GM15510 (cell line): ENCODE data around the gene PTTG1IP.

ENCODE experiments used
- POLR2A ChIP-seq: IDR thresholded peaks from 3 replicates; pipeline ENCODE4 v1.6.1; 2011; ENCODE audit warnings: borderline replicate concordance; ENCODE audit not compliant: insufficient read length; ENCODE audit errors: extremely low read depth

Gene PTTG1IP

DNA sequence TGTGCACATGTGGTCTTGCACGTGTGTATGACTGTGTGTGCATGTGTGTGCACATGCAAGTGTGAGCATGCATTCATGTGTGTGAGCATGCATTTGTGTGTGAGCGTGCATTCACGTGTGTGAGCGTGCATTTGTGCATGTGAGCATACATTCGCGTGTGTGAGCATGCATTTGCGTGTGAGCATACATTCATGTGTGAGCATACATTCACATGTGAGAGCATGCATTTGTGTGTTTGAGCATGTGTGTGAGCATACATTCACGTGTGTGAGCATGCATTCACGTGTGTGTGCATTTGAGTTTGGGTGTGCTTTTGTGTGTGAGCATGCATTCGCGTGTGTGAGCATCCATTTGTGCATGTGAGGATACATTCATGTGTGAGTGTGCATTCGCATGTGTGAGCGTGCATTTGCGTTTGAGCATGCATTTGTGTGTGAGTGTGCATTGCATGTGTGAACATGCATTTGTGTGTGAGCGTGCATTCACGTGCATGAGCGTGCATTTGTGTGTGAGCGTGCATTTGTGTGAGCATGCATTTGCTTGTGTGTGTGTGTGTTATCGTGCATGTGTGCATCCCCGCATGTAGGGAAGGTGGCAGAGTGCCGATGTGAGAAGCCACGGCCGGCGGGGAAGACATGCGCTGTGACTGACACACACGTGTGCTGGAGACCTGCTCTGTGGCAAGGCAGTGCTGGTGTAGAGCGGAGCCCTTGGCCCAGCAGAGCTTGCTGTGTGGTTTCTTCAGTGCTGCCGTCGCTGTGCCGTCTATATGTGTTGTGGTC lies 29.0 kb upstream of the PTTG1IP start:
- no peak for TF ChIP-seq POLR2A

DNA sequence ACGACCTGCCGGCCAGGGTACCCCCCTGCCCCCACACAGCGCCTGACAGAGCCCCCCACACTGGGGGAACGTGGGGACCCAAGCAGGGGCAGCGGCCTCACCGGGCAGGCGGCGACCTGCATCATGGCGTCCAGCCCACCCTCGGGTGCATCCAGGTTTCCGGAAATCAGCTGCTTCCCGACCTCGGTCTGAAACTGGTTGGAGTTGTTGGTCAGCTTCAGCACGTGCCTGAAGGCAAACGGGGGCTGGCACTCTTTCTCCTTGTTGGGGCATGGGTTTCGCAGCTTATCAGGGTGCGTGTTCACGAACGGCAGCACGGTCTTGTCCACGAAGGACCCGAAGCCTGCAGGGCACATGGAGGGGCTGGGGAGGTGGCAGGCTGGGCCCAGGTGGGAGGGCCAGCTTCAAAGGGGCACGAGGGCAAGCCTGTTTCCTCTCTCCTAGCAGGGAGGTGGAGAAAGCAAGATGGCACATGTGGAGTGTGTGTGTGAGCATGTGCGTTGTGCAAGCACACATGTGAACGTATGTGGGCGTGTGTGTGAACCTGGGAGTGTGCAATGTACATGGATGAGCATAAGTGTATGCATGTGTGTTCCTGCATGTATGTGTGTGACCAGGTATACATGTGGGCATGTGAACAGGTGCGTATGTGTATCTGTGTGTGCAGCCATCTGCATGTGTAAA lies 28.0 kb upstream of the PTTG1IP start:
- TF ChIP-seq POLR2A = no peak

DNA sequence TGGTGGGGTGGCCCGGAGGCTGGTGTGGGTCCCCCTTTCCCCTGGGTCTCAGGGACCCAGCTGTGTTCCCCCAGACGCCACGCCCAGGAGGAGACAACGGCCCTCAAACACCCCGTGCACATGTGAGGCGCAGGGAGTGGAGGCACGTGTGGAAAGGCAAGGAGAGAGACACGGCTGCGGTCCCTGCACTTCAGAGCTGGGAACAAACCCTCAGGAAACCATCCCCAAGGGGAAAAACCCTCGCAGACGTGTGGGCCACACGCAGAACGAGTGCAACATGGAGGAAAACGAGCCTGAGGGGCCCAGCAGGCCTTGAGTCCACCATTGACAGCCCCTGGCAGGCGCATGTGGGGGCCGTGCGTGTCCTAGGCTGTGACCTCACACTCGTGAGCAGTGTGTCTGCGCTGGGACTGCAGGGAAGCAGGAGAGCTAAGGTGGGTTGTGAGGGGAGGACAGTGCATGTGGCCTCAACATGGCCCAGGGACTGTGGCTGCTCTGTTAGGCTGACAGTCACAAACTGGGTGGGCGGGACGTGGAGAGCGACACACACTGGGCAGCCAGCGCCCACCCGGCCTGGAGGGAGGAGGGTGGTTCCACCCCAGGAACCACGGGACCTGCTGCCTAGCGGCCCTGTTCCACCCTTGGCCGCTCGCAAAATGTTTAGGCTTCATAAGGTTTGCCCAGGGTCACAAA lies 27.2 kb upstream of the PTTG1IP start:
- TF ChIP-seq POLR2A = no peak

DNA sequence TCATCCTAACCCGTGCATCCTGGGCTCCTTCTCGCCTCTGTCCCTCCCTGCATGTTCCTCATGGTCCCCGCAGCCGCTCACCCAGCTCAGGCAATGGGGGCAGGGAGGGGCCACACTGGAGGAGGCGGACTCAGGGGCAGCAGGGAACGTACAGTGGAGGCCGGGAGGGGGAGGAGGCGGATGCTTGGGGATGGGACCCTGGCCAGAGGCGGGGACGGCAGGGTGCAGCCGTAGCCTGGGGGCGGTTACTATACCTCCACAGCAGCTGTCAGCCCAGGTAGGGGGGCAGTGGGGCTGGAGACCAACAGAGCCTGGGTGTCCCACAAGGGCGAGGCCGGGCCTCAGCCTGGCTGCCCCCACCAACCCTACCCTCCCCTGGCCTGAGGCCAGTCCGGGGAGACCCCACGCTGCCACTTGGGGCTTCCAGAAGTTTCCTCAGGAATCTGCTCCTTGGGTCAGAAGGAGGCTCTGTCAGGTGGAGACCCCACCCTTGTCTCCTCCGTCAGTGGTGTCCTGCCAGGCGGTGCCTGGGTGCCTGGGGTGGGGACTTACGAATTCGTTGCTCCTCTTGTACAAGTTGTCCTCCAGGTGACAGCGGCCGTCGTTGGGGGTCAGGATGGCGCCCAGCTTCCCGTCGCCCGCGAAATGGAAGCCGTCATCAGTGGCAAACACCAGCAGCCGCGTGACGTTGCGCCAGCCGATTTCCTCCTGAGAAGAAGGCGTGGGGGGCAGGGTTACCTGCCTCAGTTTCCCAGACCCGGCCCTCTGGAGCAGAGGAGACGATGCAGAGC lies 26.5 kb upstream of the PTTG1IP start:
- TF ChIP-seq POLR2A = no peak

DNA sequence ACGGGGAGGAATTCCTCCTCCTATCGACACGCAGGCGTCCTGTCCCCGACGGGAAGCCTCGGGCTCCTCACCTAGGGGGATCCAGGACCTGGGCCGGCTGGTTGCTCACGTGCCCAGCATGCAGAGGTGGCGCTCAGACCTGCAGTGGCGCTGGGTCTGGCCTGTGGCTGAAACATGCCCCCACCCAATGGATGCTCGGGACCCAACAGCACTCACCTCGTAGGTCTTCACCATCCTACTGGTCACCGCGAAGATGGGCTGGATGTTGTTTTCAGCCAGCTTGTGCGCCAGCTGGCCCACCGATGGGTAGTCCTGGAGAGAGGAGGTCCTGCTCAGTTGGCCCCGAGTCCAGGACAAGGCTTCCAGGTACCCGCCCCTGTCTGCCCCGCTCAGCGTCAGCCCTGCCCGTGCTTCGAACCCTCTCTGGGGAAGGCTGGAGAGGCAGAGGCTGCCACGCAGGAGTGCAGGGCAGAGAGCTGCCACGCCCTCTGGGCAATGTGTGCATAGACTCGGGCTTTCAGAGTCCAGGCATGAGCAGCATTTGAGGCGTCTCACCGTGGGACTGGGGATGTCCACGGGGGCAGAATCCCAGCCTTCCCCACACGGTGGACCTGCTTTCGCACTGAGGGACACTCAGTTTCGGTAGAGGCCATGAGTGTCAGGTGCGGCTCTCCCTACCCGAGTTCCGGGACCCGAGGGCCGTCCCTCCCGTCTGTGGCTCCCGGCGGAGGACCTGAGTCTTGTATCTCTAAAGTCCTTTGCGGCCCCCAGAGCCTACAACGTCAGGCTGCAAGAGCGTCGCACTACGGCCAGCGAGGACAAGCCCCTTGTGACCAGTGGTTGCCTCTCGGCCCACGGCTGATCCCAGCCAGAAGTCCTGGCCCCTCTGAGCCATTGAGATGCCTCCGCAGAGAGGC lies 25.6 kb upstream of the PTTG1IP start:
- TF ChIP-seq POLR2A = no peak

DNA sequence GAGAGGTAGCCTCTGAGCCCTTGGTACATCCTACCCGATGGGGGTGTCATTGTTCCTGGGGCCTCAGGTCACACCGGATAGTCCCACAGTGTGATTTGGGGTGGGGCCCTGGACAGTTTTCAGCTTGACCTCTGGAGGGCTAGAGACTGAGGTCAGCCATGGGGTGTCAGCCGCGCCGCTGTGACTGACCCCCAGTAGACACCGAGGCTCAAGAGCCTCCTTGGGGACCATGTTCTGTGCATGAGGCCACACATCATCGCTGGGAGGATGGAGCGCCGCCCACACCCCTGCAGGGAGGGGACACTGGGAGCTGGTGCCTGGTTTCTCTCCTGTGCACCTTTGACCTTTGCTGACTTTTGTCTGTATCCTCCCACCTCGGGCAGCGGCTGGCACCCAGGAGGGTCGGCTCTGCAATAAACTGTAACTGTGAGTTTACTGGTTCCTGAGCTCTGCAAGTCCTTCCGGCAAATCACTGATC lies 24.6 kb upstream of the PTTG1IP start:
- no peak for TF ChIP-seq POLR2A

DNA sequence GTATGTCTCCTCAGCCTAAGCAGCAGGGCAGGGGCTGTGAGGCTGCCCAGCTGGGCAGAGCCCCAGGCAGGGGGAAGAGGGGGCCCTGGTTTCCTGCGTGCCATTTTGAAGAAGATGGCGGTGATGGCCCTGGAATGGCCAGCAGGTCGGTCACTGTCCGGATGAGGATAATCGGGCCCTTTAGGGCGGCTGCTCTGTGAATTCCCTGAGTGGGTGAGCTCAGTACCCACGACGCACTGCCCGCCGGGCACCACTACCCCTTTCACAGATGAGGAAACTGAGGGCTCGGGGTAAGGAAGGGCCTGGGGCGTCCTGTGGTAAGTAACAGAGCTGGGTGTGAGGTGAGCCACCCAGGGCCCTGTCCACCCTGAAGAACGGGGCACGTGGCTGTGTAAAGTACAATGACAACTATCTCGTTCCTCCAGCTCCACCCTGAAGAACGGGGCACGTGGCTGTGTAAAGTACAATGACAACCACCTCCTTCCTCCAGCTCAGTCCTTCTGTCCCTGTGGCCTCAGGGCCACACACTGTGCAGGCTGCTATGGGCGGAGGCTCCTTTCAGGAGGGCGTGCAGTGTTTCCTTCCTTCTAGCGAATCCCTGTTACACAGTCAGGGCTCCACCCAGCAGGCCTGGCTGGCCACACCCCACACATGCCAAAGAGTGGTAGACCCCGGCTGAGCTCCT lies 24.0 kb upstream of the PTTG1IP start:
- no peak for TF ChIP-seq POLR2A

DNA sequence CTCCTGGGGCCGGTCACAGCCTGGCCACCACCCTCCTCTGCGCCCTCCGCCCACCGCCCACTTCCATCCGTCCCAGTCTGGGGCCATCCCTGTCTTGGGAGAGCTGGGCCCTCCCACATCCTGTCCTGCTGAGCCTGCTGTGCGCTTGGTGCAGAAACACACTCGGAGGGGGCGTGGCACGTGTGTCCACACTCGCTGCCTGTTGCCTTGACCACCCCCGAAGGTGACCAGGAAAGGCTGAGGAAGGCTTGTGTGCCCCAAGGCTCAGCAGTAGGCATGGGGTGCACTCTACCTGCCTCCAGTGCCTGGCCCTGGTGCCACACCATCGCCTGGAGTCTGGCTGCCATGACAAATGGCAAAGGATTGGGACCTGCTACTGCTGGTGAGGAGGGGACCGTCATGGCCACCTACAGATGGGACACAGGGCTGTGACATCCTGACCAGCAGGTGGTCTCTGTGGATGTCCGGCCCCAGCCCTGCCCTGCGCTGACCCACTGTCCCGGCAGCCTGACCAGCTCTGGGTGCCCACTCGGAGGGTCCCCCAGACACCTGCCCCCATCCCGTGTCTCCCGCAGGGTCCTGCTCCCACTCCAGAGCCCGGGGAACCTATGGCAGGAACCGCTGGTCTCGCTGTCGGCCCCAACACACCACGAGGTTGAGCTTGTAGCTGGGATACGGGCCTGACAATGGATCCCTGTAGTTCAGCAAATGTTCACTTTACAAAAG lies 23.2 kb upstream of the PTTG1IP start:
- TF ChIP-seq POLR2A = no peak

DNA sequence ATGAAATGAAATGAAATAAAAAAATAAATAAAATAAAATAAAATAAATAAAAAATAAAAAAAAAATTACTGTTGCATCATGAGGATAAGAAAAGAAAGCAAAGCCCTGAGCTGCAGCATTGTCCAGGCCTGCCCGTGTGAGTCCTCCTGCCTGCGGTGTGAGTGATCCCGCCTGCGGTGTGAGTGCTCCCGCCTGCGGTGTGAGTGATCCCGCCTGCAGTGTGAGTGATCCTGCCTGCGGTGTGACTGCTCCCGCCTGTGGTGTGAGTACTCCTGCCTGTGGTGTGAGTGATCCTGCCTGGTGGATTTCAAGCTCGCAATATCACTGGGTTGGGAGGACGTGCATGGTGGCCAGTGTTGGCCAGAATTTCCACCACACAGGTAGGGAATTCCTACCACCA lies 22.4 kb upstream of the PTTG1IP start:
- no peak for TF ChIP-seq POLR2A

DNA sequence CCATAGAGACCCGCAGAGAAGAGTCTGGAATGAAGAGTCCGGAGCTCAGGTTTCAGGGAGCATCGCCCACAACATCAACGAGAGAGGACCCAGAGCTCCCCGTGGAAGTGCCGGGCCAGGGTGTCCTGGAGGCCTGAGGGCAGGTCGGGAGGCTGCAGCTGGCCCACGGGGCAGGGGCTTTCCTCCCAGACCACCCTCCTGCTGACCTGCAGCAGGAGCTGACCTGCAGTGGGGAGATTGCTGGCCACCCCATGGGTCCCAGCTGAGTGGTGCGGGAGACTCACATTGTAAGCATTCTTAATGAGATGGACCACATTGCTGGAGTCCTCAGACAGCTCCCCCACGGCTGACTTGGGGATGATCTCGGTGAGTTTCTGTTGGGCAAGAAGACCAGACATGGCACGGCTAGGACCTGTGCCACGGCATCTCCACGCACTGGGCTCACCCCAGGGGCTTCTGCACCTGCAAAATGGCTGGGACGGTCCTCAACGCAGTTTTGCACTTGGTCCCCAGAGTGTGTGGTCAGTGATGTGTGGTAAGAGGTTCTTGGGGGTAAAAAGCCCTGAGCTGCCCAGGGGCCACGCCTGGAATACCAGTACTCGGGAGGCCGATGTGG lies 21.3 kb upstream of the PTTG1IP start:
- no peak for TF ChIP-seq POLR2A

DNA sequence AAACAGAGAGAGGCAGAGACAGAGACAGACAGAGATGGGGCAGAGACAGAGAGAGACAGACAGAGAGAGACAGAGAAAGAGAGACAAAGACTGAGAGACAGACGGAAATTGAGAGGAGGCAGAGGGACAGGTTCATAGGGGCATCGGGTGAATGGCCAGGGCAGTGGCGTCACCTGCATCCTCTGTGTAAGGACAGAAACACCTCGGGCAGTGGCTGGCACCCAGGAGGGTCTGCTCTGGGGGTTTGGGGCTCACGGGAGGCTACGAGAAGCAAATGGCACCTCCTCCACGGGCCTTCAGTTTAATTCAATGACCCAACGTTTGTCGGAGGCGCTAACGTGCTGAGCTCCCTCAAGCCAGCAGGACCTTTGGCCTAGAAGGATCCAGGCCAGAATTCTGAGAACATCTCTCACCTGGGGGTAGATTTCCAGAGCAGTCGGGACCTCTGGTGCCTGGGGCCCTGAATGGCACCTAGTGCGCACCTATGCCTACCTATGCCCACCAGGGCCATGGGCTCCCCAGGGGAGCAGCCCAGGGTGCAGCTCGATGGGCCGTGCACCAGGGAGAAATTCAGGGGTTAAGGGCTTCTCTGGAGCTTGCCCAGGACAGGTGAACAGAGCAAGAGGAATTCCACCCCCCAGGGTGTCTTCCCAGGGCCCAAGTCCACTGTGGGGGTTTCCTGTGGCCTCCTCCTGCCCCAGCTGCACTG lies 20.6 kb upstream of the PTTG1IP start:
- no peak for TF ChIP-seq POLR2A

DNA sequence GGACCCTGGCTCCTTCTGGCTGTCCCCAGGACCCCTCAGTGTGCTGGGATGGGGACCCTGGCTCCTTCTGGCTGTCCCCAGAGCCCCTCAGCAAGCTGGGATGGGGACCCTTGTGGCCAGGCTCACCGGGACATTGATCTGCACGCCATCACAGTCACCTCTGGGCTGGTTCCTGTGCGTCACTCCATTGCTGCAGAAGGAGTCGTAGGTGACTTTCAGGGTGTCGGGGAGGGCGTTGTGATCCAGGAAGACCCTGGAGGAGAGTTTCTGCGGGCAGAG lies 19.7 kb upstream of the PTTG1IP start:
- TF ChIP-seq POLR2A = no peak
